ENCODE data around the gene DNAJC7. TPM values are rescaled to one million over a fixed set of nuclear protein-coding genes. Genes with fewer than 3 reads are reported as not detected.

DNAJC7 gene
- total and polyA plus RNA-seq, 2 experiments from 2014 or later: 50.1 to 73.6 TPM

GRCh38 chr17:42041619-42042018 lies 24.4 kb upstream of the DNAJC7 start:
- no peaks in the 10 kb centered on the region for H3K36me3 ChIP-seq (replicated peaks; ENCODE audit: insufficient read depth, low read depth)
- H3K27me3 ChIP-seq: no peaks in the 10 kb centered on the region
- no peak overlapping the region for H3K4me3 ChIP-seq
- H3K9me2 ChIP-seq (replicated peaks; ENCODE audit: insufficient read depth): no peaks in the 10 kb centered on the region
- H3K9me3 ChIP-seq (ENCODE audit: low read depth): no peaks in the 10 kb centered on the region
- no peaks in the 10 kb centered on the region for H4K20me1 ChIP-seq (ENCODE audit: insufficient read depth, poor library complexity, severe bottlenecking)
- no peak for TF ChIP-seq EZH2 (IDR thresholded peaks at IDR 0.05; ENCODE audit: borderline replicate concordance)
- TF ChIP-seq CTCF (IDR thresholded peaks at IDR 0.05; ENCODE audit: poor library complexity): no peak
- TF ChIP-seq EZH2phosphoT487 (IDR thresholded peaks at IDR 0.05; ENCODE audit: low read depth, severe bottlenecking, unreplicated experiment): no peak
- no peaks in the 10 kb centered on the region for H3K4me1 ChIP-seq (ENCODE audit: insufficient read depth)
- DNase-seq (ENCODE audit: low spot score): no peak
- no peak overlapping the region for H3K27ac ChIP-seq
- no peaks in the 10 kb centered on the region for H3K79me2 ChIP-seq
- H3K4me2 ChIP-seq: no peak overlapping the region
- no peak overlapping the region for H2AFZ ChIP-seq

GRCh38 chr17:42040818-42041217 lies 23.6 kb upstream of the DNAJC7 start:
- no peaks in the 10 kb centered on the region for H3K27me3 ChIP-seq
- WGBS (ENCODE audit: low lambda C conversion rate, missing lambda C conversion rate): 94% methylated on average over 10 of the region's 10 CpGs
- H2AFZ ChIP-seq: no peak overlapping the region
- no peaks in the 10 kb centered on the region for H3K36me3 ChIP-seq (replicated peaks; ENCODE audit: insufficient read depth, low read depth)
- no peaks in the 10 kb centered on the region for H4K20me1 ChIP-seq (ENCODE audit: insufficient read depth, poor library complexity, severe bottlenecking)
- H3K4me2 ChIP-seq: no peak overlapping the region
- no peaks in the 10 kb centered on the region for H3K79me2 ChIP-seq
- H3K9me3 ChIP-seq (ENCODE audit: low read depth): no peaks in the 10 kb centered on the region
- TF ChIP-seq EZH2phosphoT487 (IDR thresholded peaks at IDR 0.05; ENCODE audit: low read depth, severe bottlenecking, unreplicated experiment) (no peak), EZH2 (IDR thresholded peaks at IDR 0.05; ENCODE audit: borderline replicate concordance) (no peak), CTCF (IDR thresholded peaks at IDR 0.05; ENCODE audit: poor library complexity) (no peak)
- no peaks in the 10 kb centered on the region for H3K9me2 ChIP-seq (replicated peaks; ENCODE audit: insufficient read depth)
- no peaks in the 10 kb centered on the region for H3K4me1 ChIP-seq (ENCODE audit: insufficient read depth)
- no peak for DNase-seq (ENCODE audit: low spot score)
- no peak overlapping the region for H3K27ac ChIP-seq
- H3K4me3 ChIP-seq: no peak overlapping the region

DNA sequence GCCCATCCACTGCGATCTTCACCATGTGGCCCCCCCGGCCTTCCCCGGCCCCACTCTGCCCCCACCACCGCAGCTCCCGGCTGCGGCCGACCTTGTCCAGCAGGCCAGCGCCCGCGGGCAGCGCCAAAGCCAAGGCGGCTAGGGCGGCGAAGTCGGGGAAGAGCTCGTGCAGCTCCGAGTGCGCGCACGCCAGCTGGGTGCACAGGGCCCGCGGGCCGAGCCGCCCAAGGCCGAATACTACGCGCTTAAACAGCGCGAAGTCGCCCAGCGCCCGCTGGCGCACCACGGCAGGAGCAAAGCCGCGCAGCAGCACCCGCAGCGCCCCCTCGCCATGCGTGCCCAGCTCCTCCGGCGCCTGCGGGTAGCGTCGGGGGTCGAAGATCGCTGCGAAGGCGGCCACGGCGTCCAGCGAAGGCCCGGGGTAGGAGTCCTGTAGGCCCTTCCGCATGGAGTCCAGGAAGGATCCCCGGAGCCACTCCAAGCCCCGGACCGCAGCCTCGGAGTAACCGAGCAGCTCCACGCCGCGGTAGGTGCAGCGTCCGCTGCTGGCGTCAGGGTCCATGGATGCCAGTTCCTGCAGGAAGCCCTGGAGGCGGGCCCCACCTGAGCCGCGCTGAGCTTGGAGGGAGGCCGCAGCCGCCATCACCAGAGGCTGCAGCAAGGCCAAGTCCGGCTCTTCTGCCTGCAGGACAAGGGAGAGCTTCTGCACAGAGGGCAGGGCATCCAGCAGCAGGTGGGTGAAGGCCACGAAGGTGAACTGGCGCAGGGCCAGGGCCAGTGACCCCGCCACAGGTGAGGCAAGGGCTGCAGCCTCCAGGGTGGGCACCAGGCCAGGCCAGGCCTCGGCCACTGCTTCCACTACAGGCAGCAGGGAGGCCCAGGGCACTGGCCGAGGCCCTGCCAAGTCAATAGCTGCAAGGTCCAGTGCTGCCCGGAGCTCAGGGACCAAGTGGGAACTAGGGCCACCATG lies 22.8 kb upstream of the DNAJC7 start:
- H3K9me3 ChIP-seq (ENCODE audit: low read depth): no peaks in the 10 kb centered on the region
- H3K79me2 ChIP-seq: no peaks in the 10 kb centered on the region
- H4K20me1 ChIP-seq (ENCODE audit: insufficient read depth, poor library complexity, severe bottlenecking): no peaks in the 10 kb centered on the region
- H3K9me2 ChIP-seq (replicated peaks; ENCODE audit: insufficient read depth): no peaks in the 10 kb centered on the region
- no peak for DNase-seq (ENCODE audit: low spot score)
- no peaks in the 10 kb centered on the region for H3K27me3 ChIP-seq
- no peak overlapping the region for H3K4me3 ChIP-seq
- H3K4me1 ChIP-seq (ENCODE audit: insufficient read depth): no peaks in the 10 kb centered on the region
- no peak overlapping the region for H3K4me2 ChIP-seq
- H3K36me3 ChIP-seq (replicated peaks; ENCODE audit: insufficient read depth, low read depth): no peaks in the 10 kb centered on the region
- WGBS (ENCODE audit: low lambda C conversion rate, missing lambda C conversion rate): 98% methylated on average over 53 of the region's 77 CpGs
- no peak overlapping the region for H3K27ac ChIP-seq
- H2AFZ ChIP-seq: no peak overlapping the region
- TF ChIP-seq EZH2 (IDR thresholded peaks at IDR 0.05; ENCODE audit: borderline replicate concordance) (no peak), EZH2phosphoT487 (IDR thresholded peaks at IDR 0.05; ENCODE audit: low read depth, severe bottlenecking, unreplicated experiment) (no peak), CTCF (IDR thresholded peaks at IDR 0.05; ENCODE audit: poor library complexity) (no peak)

All from hepatocyte (in vitro differentiated cells).